CMK (cell line): Measurements from ENCODE around the gene CMIP.
"Not testable (repeated sequence)": the region's sequence is repeated elsewhere in the genome, so short reads cannot be mapped to it uniquely, and the experiment has no call there.

Source experiments
- DNase-seq: peaks from one replicate; pipeline ENCODE4 v3.0.0-alpha.2; 2010; ENCODE audit warnings: low read depth

Gene CMIP

DNA sequence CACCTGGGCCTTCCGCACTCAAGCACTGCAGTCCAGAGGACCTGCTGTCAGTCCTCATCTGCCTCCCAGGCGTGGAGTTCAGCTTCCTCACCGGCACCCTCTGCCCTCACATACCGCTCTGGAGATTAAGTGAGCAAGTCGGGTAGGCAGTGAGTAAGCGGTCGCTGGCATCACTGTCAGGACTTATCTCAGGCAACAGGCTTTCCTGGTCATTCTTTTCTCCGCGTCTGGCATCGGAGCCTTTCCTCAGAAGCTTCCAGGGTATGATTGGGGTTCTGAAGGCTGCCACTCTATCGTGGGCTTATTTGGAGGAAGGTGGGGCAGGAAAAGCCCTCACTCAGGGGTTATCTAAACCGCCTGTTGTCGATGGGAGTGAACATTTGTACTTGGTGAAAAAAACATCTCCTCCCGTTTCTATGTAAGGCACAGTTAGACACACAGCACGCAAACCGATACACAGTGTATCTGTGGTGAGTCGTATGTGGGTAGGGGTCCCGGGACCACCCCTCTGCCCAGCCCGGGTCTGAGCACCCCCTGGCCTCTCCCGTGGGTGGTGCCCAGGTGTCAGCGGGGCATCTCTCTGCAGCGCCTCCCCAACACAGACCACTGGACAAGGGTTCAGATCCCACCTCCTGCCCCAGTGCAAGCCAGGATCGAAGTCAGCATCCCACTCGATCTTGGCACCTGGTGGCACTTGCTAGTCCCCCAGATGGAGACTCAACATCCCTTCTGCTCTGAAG lies 242.0 kb downstream of the CMIP start:
- DNase-seq = peak; percentile 87

DNA sequence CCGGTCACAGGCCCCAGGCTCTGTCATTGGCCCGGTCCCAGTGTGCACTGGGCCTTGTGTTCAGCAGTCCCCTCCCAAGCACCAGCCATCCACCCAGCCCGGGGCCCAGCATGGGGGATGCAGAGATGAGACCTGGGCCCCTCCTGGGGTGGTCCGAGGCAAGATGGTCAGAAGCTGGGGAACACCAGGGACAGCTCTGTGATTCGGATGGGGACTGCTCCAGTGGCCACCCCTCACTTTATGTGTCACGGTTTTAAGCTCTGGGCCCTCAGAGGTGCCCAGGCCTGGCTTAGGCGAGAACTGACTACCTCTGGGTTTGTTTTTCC lies 242.5 kb downstream of the CMIP start:
- DNase-seq = no peak

DNA sequence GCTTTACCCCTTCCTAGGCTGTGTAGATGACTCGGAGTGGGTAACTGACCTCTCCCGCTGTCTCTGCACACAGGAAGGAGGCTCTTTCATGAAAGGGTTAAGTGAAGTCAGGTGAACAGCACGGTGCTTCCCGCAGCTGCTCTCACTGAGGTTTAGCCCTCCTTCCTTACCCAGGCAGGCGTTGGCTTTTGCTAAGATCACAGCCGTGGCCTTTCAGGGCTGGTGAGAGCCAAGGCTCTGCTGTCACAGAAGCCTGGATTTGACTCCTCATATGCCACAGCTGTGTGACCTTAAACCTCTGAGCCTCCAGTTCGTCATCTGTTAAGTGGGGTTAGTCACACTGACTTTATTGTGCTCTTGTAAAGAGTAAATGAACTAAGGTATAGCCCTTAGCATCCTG lies 243.6 kb downstream of the CMIP start:
- DNase-seq = no peak

DNA sequence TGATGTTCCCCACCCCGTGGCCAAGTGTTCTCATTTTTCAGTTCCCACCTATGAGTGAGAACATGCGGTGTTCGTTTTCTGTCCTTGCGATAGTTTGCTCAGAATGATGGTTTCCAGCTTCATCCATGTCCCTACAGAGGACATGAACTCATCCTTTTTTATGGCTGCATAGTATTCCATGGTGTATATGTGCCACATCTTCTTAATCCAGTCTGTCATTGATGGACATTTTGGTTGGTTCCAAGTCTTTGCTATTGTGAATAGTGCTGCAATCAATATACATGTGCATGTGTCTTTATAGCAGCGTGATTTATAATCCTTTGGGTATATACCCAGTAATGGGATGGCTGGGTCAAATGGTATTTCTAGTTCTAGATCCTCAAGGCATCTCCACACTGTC lies 244.2 kb downstream of the CMIP start:
- DNase-seq = not testable (repeated sequence)

DNA sequence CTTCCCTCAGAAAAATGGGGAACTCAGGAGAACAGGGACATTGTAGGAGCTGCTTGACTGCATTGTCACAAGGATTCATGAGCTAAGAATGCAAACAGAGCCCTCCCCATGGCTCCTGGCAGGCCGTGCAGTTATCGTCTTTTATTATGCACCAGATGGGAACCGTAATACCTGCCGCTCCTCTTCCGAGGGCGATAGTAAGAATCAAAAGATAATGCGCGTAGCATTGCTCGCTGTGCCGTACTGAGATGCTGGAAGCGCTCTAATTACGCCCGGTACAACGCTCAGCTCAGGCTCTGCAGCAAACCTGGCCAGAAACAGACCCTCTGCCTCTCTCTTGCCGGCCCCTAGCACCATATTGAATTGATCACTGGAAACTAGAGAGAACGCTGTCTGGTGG lies 247.4 kb downstream of the CMIP start:
- DNase-seq = no peak

DNA sequence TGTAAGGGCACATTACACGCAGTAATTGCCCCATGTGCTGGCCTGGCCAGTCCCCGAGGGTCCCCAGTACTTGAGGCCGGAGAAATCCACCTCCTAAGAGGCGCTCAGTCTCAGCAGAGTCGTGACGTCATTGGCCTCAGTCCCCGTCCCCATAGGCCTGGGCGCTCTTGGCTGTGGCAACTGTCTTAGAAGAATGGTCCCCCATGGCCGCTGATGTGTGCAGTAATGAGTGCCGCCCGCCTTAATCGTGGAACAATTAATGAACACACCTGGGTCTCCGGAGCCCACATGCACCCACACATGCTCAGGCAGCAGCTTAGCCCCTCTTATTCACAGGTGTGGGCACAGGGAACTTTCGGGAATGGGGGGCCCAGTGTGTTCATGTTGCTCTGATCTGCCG lies 248.0 kb downstream of the CMIP start:
- no peak for DNase-seq

DNA sequence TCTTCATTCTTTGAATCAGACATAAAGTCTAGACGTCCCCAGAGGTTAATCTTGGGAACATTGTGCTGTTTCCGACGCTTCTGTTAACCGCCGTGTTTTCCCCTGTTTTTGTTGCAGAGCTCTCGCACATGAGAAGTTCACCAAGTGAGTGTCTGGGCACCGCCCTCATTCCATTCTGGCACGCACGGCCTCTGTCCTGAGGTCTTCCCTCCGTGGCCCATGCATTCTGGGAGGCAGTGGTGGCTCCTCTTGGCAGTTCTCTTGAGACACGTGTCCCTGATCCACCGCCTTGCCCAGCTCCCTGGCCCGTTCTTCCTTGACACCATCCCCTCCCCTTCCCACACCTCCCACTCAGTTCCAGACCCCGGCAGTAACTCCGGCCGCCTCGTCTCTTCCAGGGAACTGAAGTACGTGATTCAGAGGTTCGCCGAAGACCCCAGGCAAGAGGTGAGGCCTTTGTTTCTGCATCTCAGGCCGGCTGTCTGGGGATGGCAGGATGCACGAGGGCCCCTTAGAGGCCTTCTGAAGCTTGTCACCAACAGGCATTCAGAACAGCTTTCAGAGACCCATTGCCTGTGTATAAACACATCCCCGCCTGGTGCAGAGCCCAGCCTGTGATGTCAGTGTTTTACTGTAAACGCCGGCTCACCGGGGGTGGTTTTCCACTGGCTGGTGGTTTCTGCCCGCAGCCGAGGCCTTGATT lies 248.6 kb downstream of the CMIP start:
- DNase-seq = no peak

DNA sequence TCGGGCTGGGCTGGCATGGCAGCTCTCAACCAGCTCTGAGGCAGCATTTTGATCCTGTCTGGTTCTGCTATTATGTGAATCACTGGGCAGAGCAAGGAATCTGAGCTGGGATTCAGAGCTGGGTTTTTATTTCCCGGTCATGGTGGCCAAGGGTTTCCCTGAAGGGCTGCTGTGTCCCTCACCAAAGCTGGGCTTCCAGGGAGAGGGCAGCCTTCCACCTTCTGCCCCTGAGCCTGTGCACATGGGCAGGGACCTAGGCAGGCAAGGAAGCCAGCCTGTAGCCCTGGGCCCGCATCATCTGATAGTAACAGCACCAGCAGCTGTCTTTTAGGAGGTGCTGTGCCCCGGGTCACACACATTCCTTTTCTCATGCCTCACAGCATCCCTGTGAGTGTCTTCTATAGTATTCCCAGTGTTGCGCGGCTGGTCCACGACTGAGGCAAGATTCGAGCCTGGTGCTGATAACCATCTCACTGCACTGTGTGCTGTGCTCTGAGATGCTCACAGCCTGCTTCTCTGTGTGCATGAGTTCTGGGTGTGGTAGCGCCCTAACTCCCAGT lies 249.2 kb downstream of the CMIP start:
- DNase-seq = no peak

DNA sequence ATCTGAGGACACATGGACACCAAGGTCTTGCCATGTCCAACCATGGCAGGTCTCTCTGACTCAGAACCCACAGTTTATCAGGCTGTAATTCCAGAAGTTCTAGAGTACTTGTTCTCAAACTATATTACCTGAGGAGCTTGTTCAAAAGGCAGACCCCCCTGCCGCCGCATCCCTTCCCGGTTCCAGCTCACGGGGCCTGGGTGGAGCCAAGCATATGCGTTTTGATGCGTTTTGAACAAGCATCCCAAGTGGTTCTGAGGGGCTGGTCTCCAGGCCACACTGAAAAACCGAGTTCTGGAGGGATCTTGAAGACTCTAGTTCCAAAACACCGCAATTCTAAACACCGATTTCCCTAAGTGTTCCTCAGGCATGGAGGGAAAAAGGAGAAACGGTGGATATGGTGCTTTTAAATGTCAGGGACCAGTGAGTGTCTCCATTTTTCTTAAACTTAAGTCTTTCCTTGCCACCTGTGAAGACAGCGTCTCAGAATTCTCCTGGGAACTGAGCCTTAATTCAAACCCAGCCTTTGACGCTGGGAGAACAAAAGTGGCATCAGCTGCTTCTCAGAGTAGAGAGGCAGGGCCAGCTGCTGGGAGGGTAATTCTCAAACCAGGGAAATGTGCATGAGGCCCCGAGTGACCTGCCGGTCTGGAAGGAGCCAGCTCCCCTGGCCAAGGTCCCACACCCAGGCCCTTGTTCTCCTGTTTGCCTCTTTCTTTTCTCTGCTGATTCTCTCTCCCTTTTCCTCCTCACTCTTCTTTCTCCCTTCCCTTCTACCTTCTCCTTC lies 250.1 kb downstream of the CMIP start:
- no peak for DNase-seq

DNA sequence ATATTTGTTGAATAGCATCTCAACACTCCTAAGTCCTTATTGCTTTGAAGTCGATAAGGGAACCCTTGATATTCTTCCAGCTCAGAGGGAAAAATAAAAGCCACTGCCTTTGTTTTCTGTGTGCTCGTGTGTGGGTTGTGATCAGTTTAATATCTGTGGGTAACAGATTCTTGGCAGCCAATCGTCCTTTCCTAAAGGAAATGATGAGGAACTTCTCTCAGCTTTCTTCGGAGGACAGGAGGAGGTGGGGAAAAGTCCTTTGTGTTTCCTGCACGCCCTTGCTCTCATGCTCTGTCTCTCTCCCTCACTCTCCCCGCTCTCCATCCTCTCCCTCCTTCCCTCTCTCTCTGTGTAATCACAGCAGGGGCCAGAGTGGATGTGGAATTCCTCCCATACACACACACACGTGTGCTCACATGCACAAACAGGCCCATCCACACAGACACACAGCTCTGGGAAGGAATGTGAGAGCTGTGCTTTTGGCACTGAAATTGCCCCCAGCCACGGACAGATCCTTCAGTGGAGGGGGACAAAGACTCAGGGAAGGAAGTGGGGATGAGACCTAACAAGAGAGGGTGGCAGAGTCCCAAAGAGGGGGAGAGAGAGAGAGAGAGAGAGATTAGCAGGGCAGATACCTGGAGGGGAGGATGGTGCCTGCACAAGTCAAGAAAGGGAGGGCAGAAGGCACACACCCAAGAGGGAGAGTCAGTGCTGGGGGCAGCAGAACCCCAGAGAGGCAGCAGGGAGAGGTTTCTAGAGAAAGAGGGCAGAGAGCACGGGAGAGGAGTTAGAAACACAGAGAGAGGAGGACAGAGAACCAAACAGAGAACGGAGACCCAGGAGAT lies 250.9 kb downstream of the CMIP start:
- no peak for DNase-seq

DNA sequence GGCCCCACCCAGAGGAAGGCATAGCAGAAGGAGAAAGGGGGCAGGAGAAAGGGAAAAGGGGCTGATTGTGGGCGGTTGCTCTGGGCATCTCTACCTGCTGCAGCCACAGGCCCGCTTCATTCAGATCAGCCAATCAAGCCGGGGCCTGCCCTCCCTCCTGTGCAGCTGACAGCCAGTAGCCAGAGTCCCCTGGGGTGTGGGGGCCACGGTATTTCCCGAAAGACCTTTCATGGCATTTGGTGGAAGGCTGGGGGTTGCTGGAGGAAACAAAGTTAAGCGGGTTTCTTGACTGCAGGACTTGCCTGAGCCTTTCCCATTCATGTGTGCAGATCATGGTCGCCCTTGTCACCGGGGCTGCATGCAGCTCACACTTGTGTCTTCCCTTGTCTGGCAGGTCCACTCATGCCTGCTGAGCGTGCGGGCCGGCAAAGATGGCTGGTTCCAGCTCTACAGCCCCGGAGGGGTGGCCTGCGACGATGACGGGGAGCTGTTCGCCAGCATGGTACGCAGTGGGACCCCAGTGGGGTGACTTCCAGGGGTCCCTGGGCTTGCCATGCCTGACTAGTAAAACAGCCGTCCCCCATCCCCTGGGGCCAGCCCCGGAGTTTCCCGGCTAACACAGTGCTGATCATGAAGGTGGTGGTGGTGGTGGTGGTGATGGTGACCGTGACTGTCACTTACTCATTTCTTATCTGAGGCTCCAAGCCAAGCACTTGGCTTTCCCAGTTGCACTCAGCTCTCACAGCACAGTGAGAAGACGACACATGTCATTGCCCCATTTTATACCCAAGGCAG lies 251.8 kb downstream of the CMIP start:
- DNase-seq = no peak

DNA sequence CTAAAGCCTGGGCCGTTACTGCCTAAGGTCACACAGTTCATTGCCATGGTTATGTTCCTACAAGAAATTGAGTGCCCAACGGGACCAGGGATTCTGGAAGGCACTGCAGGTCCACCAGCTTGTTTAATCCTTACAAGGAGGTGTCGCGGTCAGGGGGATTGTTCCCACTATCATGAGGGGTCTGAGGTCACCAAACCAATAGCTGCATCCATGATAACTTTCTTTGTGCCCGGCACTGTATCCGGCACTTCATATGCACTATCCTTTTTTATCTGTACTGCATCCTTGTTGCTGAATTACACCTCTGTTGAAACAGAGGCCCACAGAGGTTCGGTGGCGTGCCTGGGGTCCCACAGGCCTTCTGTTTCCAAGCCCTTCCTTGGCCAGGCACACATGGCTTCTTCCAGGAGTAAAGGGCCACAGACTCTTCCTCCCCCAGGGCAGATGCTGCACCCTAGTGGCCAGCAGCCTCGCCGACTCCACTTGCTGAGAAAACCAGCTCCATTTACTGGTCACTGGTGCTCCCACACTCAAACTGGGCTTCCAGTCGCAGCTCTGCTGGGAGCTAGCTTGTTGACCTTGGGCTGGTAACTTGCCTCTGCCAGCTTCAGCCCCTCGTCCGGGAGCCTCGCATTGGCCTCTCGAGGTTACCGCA lies 252.5 kb downstream of the CMIP start:
- DNase-seq = no peak

DNA sequence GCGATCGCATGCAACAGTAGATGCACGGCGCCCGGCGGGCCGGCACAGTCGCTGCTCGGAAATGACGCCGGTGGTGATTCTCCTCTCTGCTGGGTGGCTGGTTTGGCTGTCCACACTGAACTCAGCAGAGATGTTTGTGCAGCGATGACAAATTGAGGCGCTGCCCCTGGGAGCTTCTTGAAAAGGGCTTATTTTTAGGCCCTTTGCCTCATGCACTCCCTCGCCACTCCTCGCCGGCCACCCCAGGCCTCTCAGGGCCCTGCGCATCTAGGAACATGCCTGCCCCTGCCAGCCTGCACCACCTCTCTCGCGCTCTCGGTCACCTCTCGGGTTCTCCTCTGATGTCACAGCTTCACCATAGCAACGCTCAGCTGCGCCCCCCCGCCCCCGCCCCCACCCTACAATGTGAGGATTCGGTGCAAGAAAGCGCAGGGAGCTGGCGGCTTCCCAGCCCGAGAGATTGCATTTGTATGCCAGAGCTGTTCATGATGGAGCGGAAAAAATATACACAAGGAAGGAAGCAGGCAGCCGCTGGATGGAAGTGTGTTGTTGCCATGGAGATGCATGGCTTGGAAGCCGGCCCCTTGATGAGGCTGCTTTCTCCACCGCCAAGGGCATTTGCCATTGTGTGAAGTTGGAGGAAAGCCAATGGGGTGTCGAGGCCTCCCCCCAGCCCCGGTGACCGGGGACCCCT lies 253.2 kb downstream of the CMIP start:
- no peak for DNase-seq

DNA sequence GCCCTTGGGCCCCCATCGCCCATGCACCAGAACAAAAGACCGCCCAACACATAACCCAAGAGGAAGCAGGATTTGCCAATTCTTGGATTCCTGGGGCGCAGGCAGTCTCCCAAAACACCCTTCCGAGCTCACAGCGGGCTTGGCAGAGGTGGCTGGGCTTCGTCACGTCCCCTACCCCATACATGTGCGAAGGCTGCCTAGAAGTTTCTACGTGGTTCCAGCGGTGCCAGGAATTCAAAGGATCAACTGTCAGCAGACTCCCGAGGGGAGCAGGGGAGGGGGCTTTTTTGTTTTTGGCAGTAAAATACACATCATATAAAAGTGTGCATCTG lies 253.7 kb downstream of the CMIP start:
- DNase-seq = no peak

DNA sequence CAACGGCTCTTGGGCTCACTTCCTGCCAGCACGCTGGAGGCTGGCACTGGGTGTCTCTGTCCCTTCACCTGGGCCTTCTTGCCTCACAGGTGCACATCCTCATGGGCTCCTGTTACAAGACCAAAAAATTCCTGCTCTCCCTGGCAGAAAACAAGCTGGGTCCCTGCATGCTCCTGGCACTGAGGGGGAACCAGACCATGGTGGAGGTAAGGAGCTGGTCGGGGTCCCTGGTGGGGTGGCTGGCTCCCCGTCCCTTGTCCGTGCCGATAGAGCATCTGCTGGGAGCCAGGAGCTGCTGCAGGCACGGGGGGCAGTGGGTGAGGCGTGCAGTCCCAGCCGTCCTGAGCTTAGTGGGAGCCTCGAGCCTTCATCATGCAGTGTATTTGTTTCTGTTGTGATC lies 255.0 kb downstream of the CMIP start:
- DNase-seq = no peak

DNA sequence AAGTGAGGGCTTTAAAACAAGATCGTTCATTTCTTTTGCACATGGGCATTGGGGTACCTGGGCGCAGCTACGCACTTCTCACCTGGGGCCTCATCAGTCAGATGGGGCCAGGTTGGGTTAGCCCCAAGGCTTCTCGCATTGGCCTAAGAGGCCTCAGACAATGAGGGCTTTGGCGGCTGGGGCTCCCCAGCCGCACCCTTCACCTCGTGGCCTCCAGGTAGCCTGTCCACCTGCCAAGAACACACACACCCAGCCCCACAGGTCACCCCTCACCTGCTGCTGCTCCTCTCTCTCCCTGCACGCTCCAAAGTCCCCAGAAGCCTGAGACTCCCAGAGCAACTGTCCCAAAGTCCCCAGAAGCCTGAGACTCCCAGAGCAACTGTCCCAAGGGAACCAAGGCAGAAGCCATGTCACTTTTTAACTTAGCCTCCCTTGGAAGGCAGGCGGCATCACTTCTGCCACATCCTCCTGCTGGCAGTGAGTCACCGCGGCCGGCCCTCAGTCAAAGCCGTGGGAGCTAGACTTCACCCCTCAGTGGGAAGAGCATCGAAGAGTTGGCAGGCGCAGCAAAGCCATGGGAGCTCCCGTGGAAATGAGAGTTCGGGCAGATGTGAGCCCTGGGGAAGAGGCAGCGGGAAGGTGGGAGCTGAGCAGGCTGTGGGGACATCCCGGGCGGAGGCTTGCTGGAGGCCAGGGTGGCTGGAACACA lies 255.6 kb downstream of the CMIP start:
- no peak for DNase-seq

DNA sequence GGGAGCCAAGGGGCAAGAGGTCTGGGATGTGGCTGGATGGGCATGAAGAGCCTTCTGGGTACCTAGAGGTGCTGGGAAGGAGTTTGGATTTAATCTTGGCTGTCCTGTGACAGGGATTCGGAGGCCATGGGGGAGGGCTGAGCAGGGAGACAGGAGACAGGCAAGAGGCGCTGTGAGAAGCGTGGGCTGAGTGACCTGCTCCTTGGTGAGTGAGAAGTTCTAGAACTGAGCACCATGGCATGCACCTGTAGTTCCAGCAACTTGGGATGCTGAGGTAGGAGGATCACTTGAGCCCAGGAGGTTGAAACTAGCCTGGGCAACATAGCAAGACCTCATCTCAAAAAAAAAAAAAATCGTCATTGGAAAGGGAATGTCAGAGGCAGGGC lies 256.2 kb downstream of the CMIP start:
- DNase-seq = no peak

DNA sequence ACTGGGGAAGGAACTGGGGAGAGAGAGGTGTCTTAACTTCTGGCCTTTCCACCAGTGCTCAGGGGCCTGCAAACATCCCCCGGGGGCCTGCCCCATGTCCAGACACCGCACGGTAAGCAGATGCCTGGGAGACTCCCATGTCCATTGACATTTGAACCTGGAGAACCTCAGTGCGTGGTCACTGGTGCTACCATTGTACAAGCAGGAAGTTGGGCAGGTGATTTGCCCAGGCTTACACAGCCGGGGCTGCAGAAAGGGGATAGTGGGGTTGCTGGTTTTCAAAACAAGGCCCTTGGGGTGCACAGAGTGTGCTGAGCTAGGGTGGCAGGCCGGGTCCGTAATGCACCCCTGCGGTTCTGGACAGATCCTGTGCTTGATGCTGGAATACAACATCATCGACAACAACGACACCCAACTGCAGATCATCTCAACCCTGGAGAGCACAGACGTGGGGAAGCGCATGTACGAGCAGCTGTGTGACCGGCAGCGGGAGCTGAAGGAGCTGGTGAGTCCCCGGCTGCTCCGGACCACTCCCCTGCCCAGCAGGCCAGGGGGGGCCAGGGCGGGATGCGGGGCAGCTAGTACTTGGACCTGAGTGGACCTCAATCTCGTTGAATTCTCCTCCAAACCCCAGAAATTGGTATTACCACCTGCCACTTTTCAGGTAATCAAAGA lies 256.8 kb downstream of the CMIP start:
- DNase-seq = no peak

DNA sequence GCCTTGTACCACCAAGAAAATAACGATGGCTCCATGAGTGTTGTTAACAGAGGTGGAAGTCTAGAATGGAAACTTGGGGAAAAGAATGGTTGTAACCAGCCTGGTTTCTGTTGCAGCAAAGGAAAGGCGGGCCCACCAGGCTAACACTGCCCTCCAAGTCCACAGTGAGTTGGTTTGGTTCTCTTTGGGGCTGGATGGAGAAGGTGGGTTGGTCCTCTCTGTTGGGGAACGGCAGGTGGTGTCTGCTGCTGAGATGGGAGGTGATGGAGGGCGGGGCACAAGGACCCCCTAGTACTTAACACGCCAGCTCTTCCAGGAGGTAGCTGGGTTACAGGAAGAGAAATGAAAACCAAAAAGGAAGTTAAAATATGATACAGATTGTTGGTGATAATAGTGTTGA lies 257.9 kb downstream of the CMIP start:
- no peak for DNase-seq
